HepG2 (cell line): ENCODE measurements around the gene R3HDM4. TPM values are rescaled to one million over a fixed set of nuclear protein-coding genes. Genes with fewer than 3 reads are reported as not detected.

Source experiments
- AFF4 ChIP-seq: sonication (generic); formaldehyde crosslinking; IDR thresholded peaks from 2 replicates; pipeline ENCODE4 v1.4.0; 2020; ENCODE audit warnings: missing genetic modification reagents
- CERS6 ChIP-seq: sonication (generic); formaldehyde crosslinking; IDR thresholded peaks from 2 replicates; pipeline ENCODE4 v1.5.0; 2020; ENCODE audit warnings: missing genetic modification reagents
- MLXIP ChIP-seq: sonication (generic); formaldehyde crosslinking; IDR thresholded peaks from 2 replicates; pipeline ENCODE4 v1.9.0; 2021; ENCODE audit warnings: missing genetic modification reagents, borderline replicate concordance
- NFRKB ChIP-seq: fragments of 450-650 bp; IDR thresholded peaks from 2 replicates; pipeline ENCODE4 v1.6.1; 2017
- SUZ12 ChIP-seq: fragments of 150-350 bp; IDR thresholded peaks from 2 replicates; pipeline ENCODE4 v1.6.1; 2014; ENCODE audit warnings: low read depth, low read length
- TRIM24 ChIP-seq: sonication (generic); formaldehyde crosslinking; IDR thresholded peaks from 2 replicates; pipeline ENCODE4 v1.8.0; 2022; ENCODE audit warnings: mild to moderate bottlenecking, missing genetic modification reagents
- U2AF1 ChIP-seq: fragments of 200-400 bp; formaldehyde crosslinking; optimal IDR thresholded peaks from 2 replicates; pipeline ENCODE3; 2017; ENCODE audit warnings: mild to moderate bottlenecking, low read depth, low read length
- ZFP36 ChIP-seq: fragments of 150-350 bp; IDR thresholded peaks from 2 replicates; pipeline ENCODE4 v1.6.1; 2018; ENCODE audit warnings: borderline replicate concordance, low read length, low read depth; ENCODE audit not compliant: partially characterized antibody
- ZNF546 ChIP-seq: sonication (generic); formaldehyde crosslinking; conservative IDR thresholded peaks from 2 replicates; pipeline ENCODE4 v1.8.1; 2023; ENCODE audit warnings: mild to moderate bottlenecking, missing genetic modification reagents
- ZNF614 ChIP-seq: IDR thresholded peaks from 2 replicates; pipeline ENCODE4 v1.6.1; 2018; ENCODE audit warnings: missing biosample characterization, missing genetic modification reagents, inconsistent platforms, borderline replicate concordance
- ZNF703 ChIP-seq: sonication (generic); formaldehyde crosslinking; IDR thresholded peaks from 2 replicates; pipeline ENCODE4 v1.5.1; 2020; ENCODE audit warnings: missing genetic modification reagents, mild to moderate bottlenecking, moderate library complexity, borderline replicate concordance
- ZNF747 ChIP-seq: sonication (generic); formaldehyde crosslinking; IDR thresholded peaks from 2 replicates; pipeline ENCODE4 v1.8.1; 2023; ENCODE audit warnings: missing genetic modification reagents, mild to moderate bottlenecking, borderline replicate concordance
- ZNF883 ChIP-seq: sonication (generic); formaldehyde crosslinking; IDR thresholded peaks from 2 replicates; pipeline ENCODE4 v1.5.1; 2020; ENCODE audit warnings: mild to moderate bottlenecking, missing genetic modification reagents; ENCODE audit errors: not compliant biosample characterization
- ZSCAN5A ChIP-seq: sonication (generic); formaldehyde crosslinking; IDR thresholded peaks from 2 replicates; pipeline ENCODE4 v1.8.0; 2022; ENCODE audit warnings: mild to moderate bottlenecking, missing genetic modification reagents, borderline replicate concordance
- polyA plus RNA-seq, 8 experiments: library from polyadenylated mRNA; depleted of rRNA in 3 of 8; stranded (reverse) in 7 of 8; unstranded in 1 of 8; fragments of >200 nt; fragmentation: Illumina TruSeq in 4 of 8; extraction: Trizol in 4 of 8; gene quantifications; 2 replicates each; pipeline versions ENCODE4 v1.2.1 to v1.2.3, GENCODE V29; 2011 to 2016; ENCODE audit warnings: low read depth in 4 of 8, missing spikeins in 1 of 8, mixed read lengths in 1 of 8; ENCODE audit not compliant: insufficient read depth in 1 of 8
- total RNA-seq, 5 experiments: library from RNA; depleted of rRNA; stranded (reverse); fragments of >200 nt; fragmentation: Illumina TruSeq; extraction: Trizol; gene quantifications; 2 replicates each; pipeline ENCODE4 v1.2.3, GENCODE V29; 2016; ENCODE audit warnings: low read depth in 1 of 5

R3HDM4 gene
- total and polyA plus RNA-seq, 2 of the 13 experiments (the other 11 are each of a cell fraction or from before 2014, with no cell fraction given): 26.2 to 26.9 TPM

GRCh38 chr19:928471-929202 lies 15.6 kb upstream of the R3HDM4 start (continued):
- TF ChIP-seq MLXIP (CRISPR knock-in tag) (no peak), SUZ12 (no peak), ZNF703 (no peak), ZNF883 (CRISPR knock-in tag) (peak; percentile 65), U2AF1 (no peak), CERS6 (CRISPR knock-in tag) (no peak), ZNF614 (CRISPR knock-in tag) (no peak), ZSCAN5A (CRISPR knock-in tag) (no peak), ZNF747 (no peak), AFF4 (CRISPR knock-in tag) (no peak), ZFP36 (peak; percentile 91), ZNF546 (no peak), NFRKB (no peak), TRIM24 (CRISPR knock-in tag) (no peak)
